Liver (tissue), 9 donors: ENCODE data around the gene ARMC2. TPM values are rescaled to one million over a fixed set of nuclear protein-coding genes. Genes with fewer than 3 reads are reported as not detected.

Experiments used
- DNase-seq: peaks from one replicate; pipeline ENCODE4 v3.0.0-alpha.2; 2017; ENCODE audit warnings: low spot score
- H3K27ac ChIP-seq, 2 donors: one replicate each; pipeline ENCODE4 v1.7.0; 2013; ENCODE audit warnings: inconsistent platforms in 2 of 2, low read length in 2 of 2, control low read depth in 1 of 2, low read depth in 1 of 2, mild to moderate bottlenecking in 1 of 2
- H3K27me3 ChIP-seq, 4 donors: one replicate each; pipeline versions ENCODE4 v1.6.1 to v1.7.0; 2013; ENCODE audit warnings: low read length in 3 of 4, inconsistent platforms in 1 of 4, mild to moderate bottlenecking in 1 of 4, moderate library complexity in 1 of 4; ENCODE audit not compliant: control insufficient read depth in 4 of 4, insufficient read depth in 4 of 4
- H3K36me3 ChIP-seq, 4 donors: one replicate each; pipeline versions ENCODE4 v1.6.1 to v1.7.0; 2013; ENCODE audit warnings: low read length in 3 of 4, mild to moderate bottlenecking in 3 of 4, low read depth in 1 of 4, moderate library complexity in 1 of 4; ENCODE audit not compliant: control insufficient read depth in 4 of 4, insufficient read depth in 3 of 4
- H3K4me1 ChIP-seq, 4 donors: one replicate each; pipeline versions ENCODE4 v1.6.1 to v1.7.0; 2013; ENCODE audit warnings: low read length in 3 of 4, mild to moderate bottlenecking in 3 of 4, moderate library complexity in 1 of 4; ENCODE audit not compliant: control insufficient read depth in 4 of 4, insufficient read depth in 4 of 4
- H3K4me3 ChIP-seq, 3 donors: one replicate each; pipeline versions ENCODE4 v1.6.1 to v1.7.0; 2013; ENCODE audit warnings: low read length in 3 of 3, control low read depth in 1 of 3, low read depth in 1 of 3, mild to moderate bottlenecking in 1 of 3
- H3K9ac ChIP-seq, 2 donors: one replicate each; pipeline ENCODE4 v1.7.0; 2013; ENCODE audit warnings: low read length in 2 of 2, mild to moderate bottlenecking in 2 of 2, moderate library complexity in 2 of 2, control low read depth in 1 of 2, low read depth in 1 of 2
- H3K9me3 ChIP-seq, 4 donors: one replicate each; pipeline versions ENCODE4 v1.6.1 to v1.7.0; 2013; ENCODE audit warnings: low read length in 3 of 4; ENCODE audit not compliant: control insufficient read depth in 4 of 4
- ATF3 ChIP-seq: IDR thresholded peaks from 2 replicates; pipeline ENCODE4 v1.6.1; 2016; ENCODE audit warnings: antibody characterized with exemption
- CTCF ChIP-seq: fragments of 150-350 bp; IDR thresholded peaks from 2 replicates; pipeline ENCODE4 v1.5.1; 2017; ENCODE audit warnings: improper control_type of control experiment, low read depth, low read length; ENCODE audit not compliant: missing input control
- EGR1 ChIP-seq, 2 donors: IDR thresholded peaks; 2 replicates each; pipeline ENCODE4 v1.6.1; 2016 to 2018; ENCODE audit warnings: antibody characterized with exemption in 2 of 2, low read depth in 2 of 2
- FOXA1 ChIP-seq: IDR thresholded peaks from 2 replicates; pipeline ENCODE4 v1.6.1; 2016; ENCODE audit warnings: antibody characterized with exemption
- FOXA2 ChIP-seq: IDR thresholded peaks from 2 replicates; pipeline ENCODE4 v1.6.1; 2016; ENCODE audit warnings: antibody characterized with exemption
- GABPA ChIP-seq, 2 donors: IDR thresholded peaks in 1 of 2; conservative IDR thresholded peaks in 1 of 2; 2 replicates each; pipeline ENCODE4 v1.6.1; 2016; ENCODE audit warnings: antibody characterized with exemption in 2 of 2, mild to moderate bottlenecking in 1 of 2, moderate library complexity in 1 of 2
- HNF4A ChIP-seq, 2 donors: conservative IDR thresholded peaks; 2 replicates each; pipeline ENCODE4 v1.6.1; 2016; ENCODE audit warnings: antibody characterized with exemption in 2 of 2, mild to moderate bottlenecking in 2 of 2
- HNF4G ChIP-seq: IDR thresholded peaks from 2 replicates; pipeline ENCODE4 v1.6.1; 2016; ENCODE audit warnings: antibody characterized with exemption
- MAX ChIP-seq: IDR thresholded peaks from 2 replicates; pipeline ENCODE4 v1.6.1; 2016; ENCODE audit warnings: antibody characterized with exemption
- RAD21 ChIP-seq, 2 donors: IDR thresholded peaks; 2 replicates each; pipeline ENCODE4 v1.6.1; 2016; ENCODE audit warnings: antibody characterized with exemption in 2 of 2, mild to moderate bottlenecking in 2 of 2
- SP1 ChIP-seq: IDR thresholded peaks from 2 replicates; pipeline ENCODE4 v1.6.1; 2018; ENCODE audit warnings: antibody characterized with exemption, mild to moderate bottlenecking
- TAF1 ChIP-seq: conservative IDR thresholded peaks from 2 replicates; pipeline ENCODE4 v1.6.1; 2016; ENCODE audit warnings: antibody characterized with exemption, mild to moderate bottlenecking
- YY1 ChIP-seq: IDR thresholded peaks from 2 replicates; pipeline ENCODE4 v1.6.1; 2016; ENCODE audit warnings: antibody characterized with exemption, mild to moderate bottlenecking
- WGBS: extraction: QIAGEN DNeasy Blood & Tissue Kit; methylation state at CpG from one replicate; pipeline ENCODE4 v1.1.7; 2013; 5-methylcytosine and 5-hydroxymethylcytosine counted together
- polyA plus RNA-seq, 2 donors: library from polyadenylated mRNA; stranded (reverse) in 1 of 2; unstranded in 1 of 2; fragments of 200-250 nt in 1 of 2; fragments of >200 nt in 1 of 2; fragmentation: Nextera tagmentation in 1 of 2; extraction: Ambion mirVana in 1 of 2; gene quantifications; one replicate each; pipeline versions ENCODE4 v1.2.1 to v1.2.3, GENCODE V29; 2013 to 2015
- total RNA-seq, 2 donors: library from RNA; depleted of rRNA; stranded (reverse); fragments of >200 nt; gene quantifications; one replicate each; pipeline ENCODE4 v1.2.3, GENCODE V29; 2014
- TF ChIP-seq, protein P1 (sequence below): IDR thresholded peaks from 2 replicates; pipeline ENCODE4 v1.6.1; 2016; ENCODE audit warnings: antibody characterized with exemption
- donor health status: healthy.
- donor health status: healthy.
- donor health status: healthy.
- donor health status: healthy.
- donor health status: healthy.

ARMC2 gene
- total and polyA plus RNA-seq, 4 donors, result 0.24 to 1.5 (median 0.73) TPM

DNA sequence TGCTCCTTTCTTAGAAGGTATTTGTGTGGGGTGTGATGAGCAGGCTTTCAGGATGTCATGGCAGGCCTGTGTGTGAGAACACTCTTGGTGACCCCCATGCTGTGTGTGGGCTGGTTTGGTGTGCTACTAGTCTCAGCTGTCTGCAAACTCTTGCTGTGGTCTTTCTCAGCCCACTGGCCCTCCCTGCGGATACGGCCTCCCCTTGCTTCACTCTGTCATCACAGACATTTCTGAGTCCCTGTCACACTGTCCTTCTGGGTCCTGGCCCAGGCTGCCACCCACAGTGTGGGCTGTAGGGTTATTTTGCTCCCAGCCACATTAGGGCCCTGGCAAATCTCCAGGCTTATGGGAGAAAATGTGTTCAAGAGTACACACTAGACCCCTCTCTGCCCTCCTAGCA, 39.0 kb upstream of the ARMC2 start:
- Histone ChIP-seq H3K4me3 (no peak overlapping the region), H3K9me3 (no peaks in the 10 kb centered on the region), H3K27me3 (no peaks in the 10 kb centered on the region), H3K4me1 (no peaks in the 10 kb centered on the region), H3K36me3 (no peaks in the 10 kb centered on the region), H3K27ac (no peak overlapping the region), H3K9ac (no peak overlapping the region)
- 100% methylated on average over 2 of the region's 2 CpGs for WGBS
- TF ChIP-seq, protein P1, sequence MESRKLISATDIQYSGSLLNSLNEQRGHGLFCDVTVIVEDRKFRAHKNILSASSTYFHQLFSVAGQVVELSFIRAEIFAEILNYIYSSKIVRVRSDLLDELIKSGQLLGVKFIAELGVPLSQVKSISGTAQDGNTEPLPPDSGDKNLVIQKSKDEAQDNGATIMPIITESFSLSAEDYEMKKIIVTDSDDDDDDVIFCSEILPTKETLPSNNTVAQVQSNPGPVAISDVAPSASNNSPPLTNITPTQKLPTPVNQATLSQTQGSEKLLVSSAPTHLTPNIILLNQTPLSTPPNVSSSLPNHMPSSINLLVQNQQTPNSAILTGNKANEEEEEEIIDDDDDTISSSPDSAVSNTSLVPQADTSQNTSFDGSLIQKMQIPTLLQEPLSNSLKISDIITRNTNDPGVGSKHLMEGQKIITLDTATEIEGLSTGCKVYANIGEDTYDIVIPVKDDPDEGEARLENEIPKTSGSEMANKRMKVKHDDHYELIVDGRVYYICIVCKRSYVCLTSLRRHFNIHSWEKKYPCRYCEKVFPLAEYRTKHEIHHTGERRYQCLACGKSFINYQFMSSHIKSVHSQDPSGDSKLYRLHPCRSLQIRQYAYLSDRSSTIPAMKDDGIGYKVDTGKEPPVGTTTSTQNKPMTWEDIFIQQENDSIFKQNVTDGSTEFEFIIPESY, result no peak
- TF ChIP-seq TAF1 (no peak), RAD21 (IDR thresholded peaks at IDR 0.05) (no peak), GABPA (IDR thresholded peaks at IDR 0.05 in 1 of 2, conservative IDR thresholded peaks at IDR 0.05 in 1 of 2) (no peak), HNF4A (conservative IDR thresholded peaks at IDR 0.05) (no peak), MAX (no peak), EGR1 (IDR thresholded peaks at IDR 0.05; ENCODE audit: low read depth in 2 of 2) (no peak), SP1 (no peak), FOXA2 (no peak), FOXA1 (no peak)
- no peak for DNase-seq

DNA sequence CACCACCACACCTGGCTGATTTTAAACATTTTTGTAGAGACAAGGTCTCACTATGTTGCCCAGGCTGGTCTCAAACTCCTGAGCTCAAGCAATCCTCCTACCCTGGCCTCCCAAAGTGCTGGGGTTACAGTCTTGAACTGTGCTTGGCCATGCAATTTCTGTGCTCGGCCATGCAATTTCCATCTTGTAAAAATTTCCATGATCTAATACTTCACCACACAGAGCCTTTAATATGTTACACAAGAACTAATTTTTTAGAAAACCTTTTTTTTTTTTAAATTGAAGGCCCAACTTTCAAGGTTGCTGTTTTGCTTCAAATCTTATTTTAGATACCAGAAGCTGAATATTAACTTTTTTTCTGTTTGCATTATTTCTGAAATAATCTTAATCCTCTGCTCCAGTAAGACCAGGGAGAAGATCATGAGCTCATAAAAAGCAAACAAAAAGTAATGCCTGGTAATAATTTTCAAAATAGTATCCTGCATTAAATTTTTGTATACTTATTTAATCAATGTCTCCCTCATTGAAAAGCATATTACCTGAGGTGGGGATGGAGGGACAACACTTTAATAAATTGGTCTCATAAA, 38.1 kb upstream of the ARMC2 start:
- 98% methylated on average over 1 of the region's 1 CpG for WGBS
- Histone ChIP-seq H3K4me3 (no peak overlapping the region), H3K36me3 (no peaks in the 10 kb centered on the region), H3K9ac (no peak overlapping the region), H3K9me3 (no peaks in the 10 kb centered on the region), H3K27me3 (no peaks in the 10 kb centered on the region), H3K27ac (no peak overlapping the region), H3K4me1 (no peaks in the 10 kb centered on the region)
- TF ChIP-seq SP1, result no peak
- TF ChIP-seq MAX, result no peak
- TF ChIP-seq, protein P1, result no peak
- TF ChIP-seq ATF3, result no peak
- TF ChIP-seq TAF1, result no peak
- TF ChIP-seq HNF4A (conservative IDR thresholded peaks at IDR 0.05), result no peak
- no peak for TF ChIP-seq RAD21 (IDR thresholded peaks at IDR 0.05)
- no peak for TF ChIP-seq FOXA2
- TF ChIP-seq YY1, result no peak
- no peak for TF ChIP-seq HNF4G
- TF ChIP-seq CTCF, result no peak
- no peak for TF ChIP-seq FOXA1
- no peak for DNase-seq
